ENCODE measurements around the gene CNTNAP2.

Gene CNTNAP2

GRCh38 chr7:147857152-147858140 is 1740.8 kb downstream of the CNTNAP2 start:
- Histone ChIP-seq H3K27ac (no peak overlapping the region), H3K4me3 (no peak overlapping the region)
- TF ChIP-seq, protein P1, sequence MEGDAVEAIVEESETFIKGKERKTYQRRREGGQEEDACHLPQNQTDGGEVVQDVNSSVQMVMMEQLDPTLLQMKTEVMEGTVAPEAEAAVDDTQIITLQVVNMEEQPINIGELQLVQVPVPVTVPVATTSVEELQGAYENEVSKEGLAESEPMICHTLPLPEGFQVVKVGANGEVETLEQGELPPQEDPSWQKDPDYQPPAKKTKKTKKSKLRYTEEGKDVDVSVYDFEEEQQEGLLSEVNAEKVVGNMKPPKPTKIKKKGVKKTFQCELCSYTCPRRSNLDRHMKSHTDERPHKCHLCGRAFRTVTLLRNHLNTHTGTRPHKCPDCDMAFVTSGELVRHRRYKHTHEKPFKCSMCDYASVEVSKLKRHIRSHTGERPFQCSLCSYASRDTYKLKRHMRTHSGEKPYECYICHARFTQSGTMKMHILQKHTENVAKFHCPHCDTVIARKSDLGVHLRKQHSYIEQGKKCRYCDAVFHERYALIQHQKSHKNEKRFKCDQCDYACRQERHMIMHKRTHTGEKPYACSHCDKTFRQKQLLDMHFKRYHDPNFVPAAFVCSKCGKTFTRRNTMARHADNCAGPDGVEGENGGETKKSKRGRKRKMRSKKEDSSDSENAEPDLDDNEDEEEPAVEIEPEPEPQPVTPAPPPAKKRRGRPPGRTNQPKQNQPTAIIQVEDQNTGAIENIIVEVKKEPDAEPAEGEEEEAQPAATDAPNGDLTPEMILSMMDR (IDR thresholded peaks at IDR 0.05): no peak
- DNase-seq (ENCODE audit: low spot score): no peak

- no peak overlapping the region for H3K4me3 ChIP-seq
- H3K27ac ChIP-seq: no peak overlapping the region
- DNase-seq (ENCODE audit: low spot score): no peak
- TF ChIP-seq, protein P1 (IDR thresholded peaks at IDR 0.05): no peak
Measured at GRCh38 chr7:147858421-147858820, 1741.8 kb downstream of the CNTNAP2 start.

- no peak for DNase-seq (ENCODE audit: low spot score)
- TF ChIP-seq, protein P1 (IDR thresholded peaks at IDR 0.05): no peak
- Histone ChIP-seq H3K27ac (no peak overlapping the region), H3K4me3 (no peak overlapping the region)
Measured at GRCh38 chr7:147859033-147859432, 1742.4 kb downstream of the CNTNAP2 start.

GRCh38 chr7:147859486-147859885 is 1742.9 kb downstream of the CNTNAP2 start:
- H3K4me3 ChIP-seq: no peak overlapping the region
- DNase-seq (ENCODE audit: low spot score): no peak
- TF ChIP-seq, protein P1 (IDR thresholded peaks at IDR 0.05): no peak
- H3K27ac ChIP-seq: no peak overlapping the region

- no peak for DNase-seq (ENCODE audit: low spot score)
- H3K4me3 ChIP-seq: no peak overlapping the region
- TF ChIP-seq, protein P1 (IDR thresholded peaks at IDR 0.05): no peak
- H3K27ac ChIP-seq: no peak overlapping the region
Measured at GRCh38 chr7:147861058-147861716, 1744.6 kb downstream of the CNTNAP2 start.

DNA sequence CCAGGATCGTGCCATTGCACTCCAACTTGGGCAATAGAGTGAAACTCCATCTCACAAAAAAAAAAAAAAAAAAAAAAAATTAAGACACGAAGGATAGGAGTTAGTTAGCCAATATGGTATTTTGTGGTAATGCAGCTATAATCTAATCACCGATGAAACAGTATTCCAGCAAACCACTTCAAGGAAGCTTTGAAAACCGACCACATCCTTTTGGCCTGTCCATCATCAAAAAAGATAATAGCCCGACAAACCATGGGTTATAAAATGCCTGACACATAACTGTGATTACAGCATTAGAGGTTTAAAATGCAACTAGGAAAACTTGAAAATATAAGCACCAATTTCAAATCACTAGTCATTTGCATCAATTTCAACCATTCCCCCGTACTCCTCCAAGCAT is 1745.3 kb downstream of the CNTNAP2 start:
- Histone ChIP-seq H3K27ac (no peak overlapping the region), H3K4me3 (no peak overlapping the region)
- TF ChIP-seq, protein P1 (IDR thresholded peaks at IDR 0.05): no peak

More for the DNA sequence above, 1745.3 kb downstream of the CNTNAP2 start:
- DNase-seq (ENCODE audit: low spot score): no peak

All from coronary artery (tissue), 2 donors.